Measurements from ENCODE around the gene ANO7. TPM values are rescaled to one million over a fixed set of nuclear protein-coding genes. Genes with fewer than 3 reads are reported as not detected.

ANO7 gene
- total RNA-seq, 1 experiment from 2014 or later: 5.2 TPM

- Histone ChIP-seq H2BK12ac (ENCODE audit: insufficient read length, low read depth, low read length) (no peak overlapping the region), H4K8ac (replicated peaks; ENCODE audit: insufficient read length, low read depth, low read length) (no peak overlapping the region), H3K4me2 (ENCODE audit: insufficient read depth, insufficient read length, low read length) (no peak overlapping the region), H2BK15ac (ENCODE audit: low read depth, low read length) (no peak overlapping the region), H2AK5ac (ENCODE audit: insufficient read length, low read length) (no peak overlapping the region), H4K5ac (ENCODE audit: insufficient read length, low read depth, low read length) (no peak overlapping the region), H3K4ac (ENCODE audit: low read depth, low read length) (no peak overlapping the region), H3K27ac (ENCODE audit: insufficient read length, low read depth, low read length) (no peak overlapping the region), H3K27me3 (ENCODE audit: insufficient read depth, low read length) (no peaks in the 10 kb centered on the region), H3K14ac (ENCODE audit: insufficient read depth, low read length) (no peak overlapping the region; the same call in 1 of the 2 replicates), H2BK20ac (ENCODE audit: low read depth, low read length, poor library complexity, severe bottlenecking) (no peak overlapping the region), H3K9ac (ENCODE audit: extremely low read depth, insufficient read length, low read length) (no peak overlapping the region), H3K79me2 (ENCODE audit: insufficient read depth, low read length) (no peaks in the 10 kb centered on the region), H3K4me1 (ENCODE audit: insufficient read depth, low read length) (no peaks in the 10 kb centered on the region), H3K18ac (ENCODE audit: insufficient read length, low read depth, low read length) (no peak overlapping the region), H4K91ac (ENCODE audit: insufficient read length, low read depth, low read length) (no peak overlapping the region), H3T11ph (ENCODE audit: low read length) (no peak overlapping the region), H4K20me1 (ENCODE audit: control insufficient read depth, insufficient read depth, insufficient read length) (no peaks in the 10 kb centered on the region), H3K23ac (ENCODE audit: insufficient read length, low read depth, low read length) (no peak overlapping the region), H2AFZ (ENCODE audit: low read length) (no peak overlapping the region), H2BK120ac (ENCODE audit: low read depth, low read length, poor library complexity, severe bottlenecking) (no peak overlapping the region), H3K9me3 (ENCODE audit: control insufficient read depth, low read depth, low read length) (no peaks in the 10 kb centered on the region), H3K79me1 (ENCODE audit: insufficient read depth, low read depth, low read length, poor library complexity, severe bottlenecking) (peaks cover 3% of the 10 kb centered on the region), H2BK5ac (ENCODE audit: insufficient read length, low read length) (no peak overlapping the region), H3K56ac (ENCODE audit: insufficient read length, low read depth, low read length) (no peak overlapping the region), H3K23me2 (ENCODE audit: insufficient read length, low read depth, low read length, poor library complexity, severe bottlenecking) (no peaks in the 10 kb centered on the region)
- no peaks in the 10 kb centered on the region for H3K27me3 Mint-ChIP-seq (ENCODE audit: low read depth)
- peaks cover 79 to 98% (median 95%) of the 10 kb centered on the region in 3 experiments for H3K36me3 Mint-ChIP-seq (ENCODE audit: insufficient read depth in 1 of 3, low read depth in 3 of 3)
- no peaks in the 10 kb centered on the region for H3K9me3 Mint-ChIP-seq
- no peaks in the 10 kb centered on the region for H3K4me1 Mint-ChIP-seq
- TF ChIP-seq CTCF (conservative IDR thresholded peaks at IDR 0.05): no peak
- H3K4me3 Mint-ChIP-seq: no peak overlapping the region
- H3K27ac Mint-ChIP-seq: peak overlapping the region in 1 of 3 experiments; percentile 32; a peak in 2 of 7 replicates
- DNase-seq: no peak
- no CpG with 5 or more reads among the region's 5 CpGs for WGBS (ENCODE audit: extremely low coverage, insufficient read length, low lambda C conversion rate)
Measured at GRCh38 chr2:241238693-241239198, 50.3 kb downstream of the ANO7 start.
